HepG2 (cell line): Measurements from ENCODE around the gene ASTN2. TPM values are rescaled to one million over a fixed set of nuclear protein-coding genes. Genes with fewer than 3 reads are reported as not detected.

Experiments used
- HNRNPLL ChIP-seq: fragments of 200-400 bp; formaldehyde crosslinking; IDR thresholded peaks from 2 replicates; pipeline ENCODE4 v1.6.1; 2017; ENCODE audit warnings: mild to moderate bottlenecking, low read depth, low read length; ENCODE audit not compliant: poor library complexity, severe bottlenecking
- KLF11 ChIP-seq: IDR thresholded peaks from 2 replicates; pipeline ENCODE4 v1.6.1; 2016; ENCODE audit warnings: missing compliant biosample characterization
- POLR2AphosphoS2 ChIP-seq: IDR thresholded peaks from 2 replicates; pipeline ENCODE4 v1.6.1; 2011; ENCODE audit warnings: low read depth, low read length, improper control_type of control experiment
- POLR2G ChIP-seq: fragments of 200-400 bp; formaldehyde crosslinking; IDR thresholded peaks from 2 replicates; pipeline ENCODE4 v1.6.1; 2018; ENCODE audit warnings: mild to moderate bottlenecking, low read depth, low read length, moderate library complexity
- TAF1 ChIP-seq: sonication (generic); formaldehyde crosslinking; IDR thresholded peaks from 2 replicates; pipeline ENCODE4 v1.4.0; 2020; ENCODE audit warnings: missing genetic modification reagents
- YEATS4 ChIP-seq: sonication (generic); formaldehyde crosslinking; IDR thresholded peaks from 2 replicates; pipeline ENCODE4 v1.4.0; 2020; ENCODE audit warnings: missing genetic modification reagents, borderline replicate concordance
- ZNF550 ChIP-seq: sonication (generic); formaldehyde crosslinking; IDR thresholded peaks from 2 replicates; pipeline ENCODE4 v1.4.0; 2020; ENCODE audit warnings: mild to moderate bottlenecking, missing genetic modification reagents, borderline replicate concordance
- polyA plus RNA-seq, 8 experiments: library from polyadenylated mRNA; depleted of rRNA in 3 of 8; stranded (reverse) in 7 of 8; unstranded in 1 of 8; fragments of >200 nt; fragmentation: Illumina TruSeq in 4 of 8; extraction: Trizol in 4 of 8; gene quantifications; 2 replicates each; pipeline versions ENCODE4 v1.2.1 to v1.2.3, GENCODE V29; 2011 to 2016; ENCODE audit warnings: low read depth in 4 of 8, missing spikeins in 1 of 8, mixed read lengths in 1 of 8; ENCODE audit not compliant: insufficient read depth in 1 of 8
- total RNA-seq, 5 experiments: library from RNA; depleted of rRNA; stranded (reverse); fragments of >200 nt; fragmentation: Illumina TruSeq; extraction: Trizol; gene quantifications; 2 replicates each; pipeline ENCODE4 v1.2.3, GENCODE V29; 2016; ENCODE audit warnings: low read depth in 1 of 5
- TF ChIP-seq, protein P1 (sequence below): sonication (generic); formaldehyde crosslinking; IDR thresholded peaks from 2 replicates; pipeline ENCODE4 v1.4.0; 2020; ENCODE audit warnings: missing genetic modification reagents, borderline replicate concordance
- TF ChIP-seq, protein P2 (sequence below): sonication (generic); formaldehyde crosslinking; IDR thresholded peaks from 2 replicates; pipeline ENCODE4 v1.5.1; 2020; ENCODE audit warnings: mild to moderate bottlenecking, missing genetic modification reagents, moderate library complexity
- TF ChIP-seq, protein P3 (sequence below): IDR thresholded peaks from 2 replicates; pipeline ENCODE4 v1.6.1; 2016; ENCODE audit warnings: mild to moderate bottlenecking
- TF ChIP-seq, protein P4 (sequence below): sonication (generic); formaldehyde crosslinking; IDR thresholded peaks from 2 replicates; pipeline ENCODE4 v1.9.0; 2021; ENCODE audit warnings: missing genetic modification reagents, borderline replicate concordance
- TF ChIP-seq, protein P5 (sequence below): IDR thresholded peaks from 2 replicates; pipeline ENCODE4 v1.6.1; 2016; ENCODE audit warnings: missing biosample characterization, missing genetic modification reagents, low read depth

ASTN2 gene
- total and polyA plus RNA-seq, 2 of the 13 experiments (the other 11 are each of a cell fraction or from before 2014, with no cell fraction given): 5.2 to 13.5 TPM

DNA sequence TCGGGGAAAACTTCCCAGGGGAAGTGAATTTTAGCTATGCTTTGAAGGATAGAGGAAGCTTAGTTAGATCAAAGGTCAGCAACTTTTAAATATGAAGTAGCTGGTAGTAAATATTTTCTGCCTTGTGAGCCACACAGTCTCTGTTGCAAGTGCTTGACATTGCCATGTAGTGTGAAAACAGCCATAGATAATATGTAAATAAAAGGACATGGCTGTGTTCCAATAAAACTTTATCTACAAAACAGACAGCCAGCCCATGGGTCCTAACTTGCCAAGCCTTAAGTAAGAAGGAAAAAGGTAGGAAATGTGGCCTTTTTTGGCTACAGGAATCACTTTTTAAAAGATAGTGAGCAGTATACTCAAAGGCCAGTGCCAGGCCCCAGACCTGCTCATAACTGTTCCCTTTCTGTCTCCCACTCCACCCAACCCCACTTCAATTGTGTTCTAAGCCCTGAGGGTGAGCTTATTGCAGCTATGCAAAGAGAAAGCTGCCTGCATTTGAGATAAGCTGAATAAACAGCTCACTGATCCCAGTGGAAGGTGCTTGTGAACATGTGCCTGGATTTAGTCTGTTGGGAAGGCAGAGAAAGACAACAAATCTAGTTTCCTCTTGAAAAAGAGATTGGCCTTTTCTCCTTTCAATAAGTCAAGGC is 840.7 kb downstream of the ASTN2 start (continued):
- TF ChIP-seq, protein P1, sequence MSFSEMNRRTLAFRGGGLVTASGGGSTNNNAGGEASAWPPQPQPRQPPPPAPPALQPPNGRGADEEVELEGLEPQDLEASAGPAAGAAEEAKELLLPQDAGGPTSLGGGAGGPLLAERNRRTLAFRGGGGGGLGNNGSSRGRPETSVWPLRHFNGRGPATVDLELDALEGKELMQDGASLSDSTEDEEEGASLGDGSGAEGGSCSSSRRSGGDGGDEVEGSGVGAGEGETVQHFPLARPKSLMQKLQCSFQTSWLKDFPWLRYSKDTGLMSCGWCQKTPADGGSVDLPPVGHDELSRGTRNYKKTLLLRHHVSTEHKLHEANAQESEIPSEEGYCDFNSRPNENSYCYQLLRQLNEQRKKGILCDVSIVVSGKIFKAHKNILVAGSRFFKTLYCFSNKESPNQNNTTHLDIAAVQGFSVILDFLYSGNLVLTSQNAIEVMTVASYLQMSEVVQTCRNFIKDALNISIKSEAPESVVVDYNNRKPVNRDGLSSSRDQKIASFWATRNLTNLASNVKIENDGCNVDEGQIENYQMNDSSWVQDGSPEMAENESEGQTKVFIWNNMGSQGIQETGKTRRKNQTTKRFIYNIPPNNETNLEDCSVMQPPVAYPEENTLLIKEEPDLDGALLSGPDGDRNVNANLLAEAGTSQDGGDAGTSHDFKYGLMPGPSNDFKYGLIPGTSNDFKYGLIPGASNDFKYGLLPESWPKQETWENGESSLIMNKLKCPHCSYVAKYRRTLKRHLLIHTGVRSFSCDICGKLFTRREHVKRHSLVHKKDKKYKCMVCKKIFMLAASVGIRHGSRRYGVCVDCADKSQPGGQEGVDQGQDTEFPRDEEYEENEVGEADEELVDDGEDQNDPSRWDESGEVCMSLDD (CRISPR knock-in tag): no peak
- TF ChIP-seq POLR2AphosphoS2 (no peak), ZNF550 (CRISPR knock-in tag) (no peak), HNRNPLL (no peak), TAF1 (CRISPR knock-in tag) (no peak), YEATS4 (CRISPR knock-in tag) (no peak), POLR2G (no peak), KLF11 (CRISPR knock-in tag) (no peak)
- TF ChIP-seq, protein P2, sequence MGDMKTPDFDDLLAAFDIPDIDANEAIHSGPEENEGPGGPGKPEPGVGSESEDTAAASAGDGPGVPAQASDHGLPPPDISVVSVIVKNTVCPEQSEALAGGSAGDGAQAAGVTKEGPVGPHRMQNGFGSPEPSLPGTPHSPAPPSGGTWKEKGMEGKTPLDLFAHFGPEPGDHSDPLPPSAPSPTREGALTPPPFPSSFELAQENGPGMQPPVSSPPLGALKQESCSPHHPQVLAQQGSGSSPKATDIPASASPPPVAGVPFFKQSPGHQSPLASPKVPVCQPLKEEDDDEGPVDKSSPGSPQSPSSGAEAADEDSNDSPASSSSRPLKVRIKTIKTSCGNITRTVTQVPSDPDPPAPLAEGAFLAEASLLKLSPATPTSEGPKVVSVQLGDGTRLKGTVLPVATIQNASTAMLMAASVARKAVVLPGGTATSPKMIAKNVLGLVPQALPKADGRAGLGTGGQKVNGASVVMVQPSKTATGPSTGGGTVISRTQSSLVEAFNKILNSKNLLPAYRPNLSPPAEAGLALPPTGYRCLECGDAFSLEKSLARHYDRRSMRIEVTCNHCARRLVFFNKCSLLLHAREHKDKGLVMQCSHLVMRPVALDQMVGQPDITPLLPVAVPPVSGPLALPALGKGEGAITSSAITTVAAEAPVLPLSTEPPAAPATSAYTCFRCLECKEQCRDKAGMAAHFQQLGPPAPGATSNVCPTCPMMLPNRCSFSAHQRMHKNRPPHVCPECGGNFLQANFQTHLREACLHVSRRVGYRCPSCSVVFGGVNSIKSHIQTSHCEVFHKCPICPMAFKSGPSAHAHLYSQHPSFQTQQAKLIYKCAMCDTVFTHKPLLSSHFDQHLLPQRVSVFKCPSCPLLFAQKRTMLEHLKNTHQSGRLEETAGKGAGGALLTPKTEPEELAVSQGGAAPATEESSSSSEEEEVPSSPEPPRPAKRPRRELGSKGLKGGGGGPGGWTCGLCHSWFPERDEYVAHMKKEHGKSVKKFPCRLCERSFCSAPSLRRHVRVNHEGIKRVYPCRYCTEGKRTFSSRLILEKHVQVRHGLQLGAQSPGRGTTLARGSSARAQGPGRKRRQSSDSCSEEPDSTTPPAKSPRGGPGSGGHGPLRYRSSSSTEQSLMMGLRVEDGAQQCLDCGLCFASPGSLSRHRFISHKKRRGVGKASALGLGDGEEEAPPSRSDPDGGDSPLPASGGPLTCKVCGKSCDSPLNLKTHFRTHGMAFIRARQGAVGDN (CRISPR knock-in tag): no peak
- TF ChIP-seq, protein P3, sequence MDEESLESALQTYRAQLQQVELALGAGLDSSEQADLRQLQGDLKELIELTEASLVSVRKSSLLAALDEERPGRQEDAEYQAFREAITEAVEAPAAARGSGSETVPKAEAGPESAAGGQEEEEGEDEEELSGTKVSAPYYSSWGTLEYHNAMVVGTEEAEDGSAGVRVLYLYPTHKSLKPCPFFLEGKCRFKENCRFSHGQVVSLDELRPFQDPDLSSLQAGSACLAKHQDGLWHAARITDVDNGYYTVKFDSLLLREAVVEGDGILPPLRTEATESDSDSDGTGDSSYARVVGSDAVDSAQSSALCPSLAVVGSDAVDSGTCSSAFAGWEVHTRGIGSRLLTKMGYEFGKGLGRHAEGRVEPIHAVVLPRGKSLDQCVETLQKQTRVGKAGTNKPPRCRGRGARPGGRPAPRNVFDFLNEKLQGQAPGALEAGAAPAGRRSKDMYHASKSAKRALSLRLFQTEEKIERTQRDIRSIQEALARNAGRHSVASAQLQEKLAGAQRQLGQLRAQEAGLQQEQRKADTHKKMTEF: peak; percentile 27; the same call in 1 of the 2 replicates
- TF ChIP-seq, protein P4, sequence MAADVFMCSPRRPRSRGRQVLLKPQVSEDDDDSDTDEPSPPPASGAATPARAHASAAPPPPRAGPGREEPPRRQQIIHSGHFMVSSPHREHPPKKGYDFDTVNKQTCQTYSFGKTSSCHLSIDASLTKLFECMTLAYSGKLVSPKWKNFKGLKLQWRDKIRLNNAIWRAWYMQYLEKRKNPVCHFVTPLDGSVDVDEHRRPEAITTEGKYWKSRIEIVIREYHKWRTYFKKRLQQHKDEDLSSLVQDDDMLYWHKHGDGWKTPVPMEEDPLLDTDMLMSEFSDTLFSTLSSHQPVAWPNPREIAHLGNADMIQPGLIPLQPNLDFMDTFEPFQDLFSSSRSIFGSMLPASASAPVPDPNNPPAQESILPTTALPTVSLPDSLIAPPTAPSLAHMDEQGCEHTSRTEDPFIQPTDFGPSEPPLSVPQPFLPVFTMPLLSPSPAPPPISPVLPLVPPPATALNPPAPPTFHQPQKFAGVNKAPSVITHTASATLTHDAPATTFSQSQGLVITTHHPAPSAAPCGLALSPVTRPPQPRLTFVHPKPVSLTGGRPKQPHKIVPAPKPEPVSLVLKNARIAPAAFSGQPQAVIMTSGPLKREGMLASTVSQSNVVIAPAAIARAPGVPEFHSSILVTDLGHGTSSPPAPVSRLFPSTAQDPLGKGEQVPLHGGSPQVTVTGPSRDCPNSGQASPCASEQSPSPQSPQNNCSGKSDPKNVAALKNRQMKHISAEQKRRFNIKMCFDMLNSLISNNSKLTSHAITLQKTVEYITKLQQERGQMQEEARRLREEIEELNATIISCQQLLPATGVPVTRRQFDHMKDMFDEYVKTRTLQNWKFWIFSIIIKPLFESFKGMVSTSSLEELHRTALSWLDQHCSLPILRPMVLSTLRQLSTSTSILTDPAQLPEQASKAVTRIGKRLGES (CRISPR knock-in tag): no peak
- TF ChIP-seq, protein P5, sequence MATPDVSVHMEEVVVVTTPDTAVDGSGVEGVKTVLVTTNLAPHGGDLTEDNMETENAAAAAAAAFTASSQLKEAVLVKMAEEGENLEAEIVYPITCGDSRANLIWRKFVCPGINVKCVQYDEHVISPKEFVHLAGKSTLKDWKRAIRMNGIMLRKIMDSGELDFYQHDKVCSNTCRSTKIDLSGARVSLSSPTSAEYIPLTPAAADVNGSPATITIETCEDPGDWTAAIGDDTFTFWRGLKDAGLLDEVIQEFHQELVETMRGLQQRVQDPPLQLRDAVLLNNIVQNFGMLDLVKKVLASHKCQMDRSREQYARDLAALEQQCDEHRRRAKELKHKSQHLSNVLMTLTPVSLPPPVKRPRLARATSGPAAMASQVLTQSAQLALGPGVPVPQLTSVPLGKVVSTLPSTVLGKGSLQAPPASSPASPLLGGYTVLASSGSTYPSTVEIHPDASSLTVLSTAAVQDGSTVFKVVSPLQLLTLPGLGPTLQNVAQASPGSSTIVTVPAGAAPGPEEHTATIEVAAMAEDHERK (CRISPR knock-in tag): no peak
